Renal cortical epithelial cell (primary cell): ENCODE measurements around the gene EFNA4. TPM values are rescaled to one million over a fixed set of nuclear protein-coding genes. Genes with fewer than 3 reads are reported as not detected.

Source experiments
- DNase-seq: peaks from one replicate; pipeline ENCODE4 v3.0.0-alpha.2; 2011; ENCODE audit warnings: low read depth
- total RNA-seq: library from RNA; depleted of rRNA; stranded (reverse); fragments of >200 nt; gene quantifications from 2 replicates; pipeline ENCODE4 v1.2.3, GENCODE V29; 2014

The EFNA4 gene
- total RNA-seq, 1 donor from 2014 or later = 9.5 TPM

- no peak for DNase-seq
These were observed 30.0 kb upstream of the EFNA4 start, which contains the start of the genes DCST1 and DCST2 for GRCh38 chr1:155033524-155033923. TSS of gene DCST1 (plus strand) at chr1:155033824. CDS start at chr1:155034037, 213 bp downstream. TSS of gene DCST2 (minus strand) at chr1:155033781. CDS start at chr1:155033701, 80 bp downstream.

GRCh38 chr1:155034318-155035208, 29.0 kb upstream of the EFNA4 start:
- DNase-seq = no peak

- DNase-seq = no peak
These were observed 27.6 kb upstream of the EFNA4 start for GRCh38 chr1:155035936-155036335.

GRCh38 chr1:155037043-155037442, 26.5 kb upstream of the EFNA4 start:
- no peak for DNase-seq

- no peak for DNase-seq
These were observed 25.6 kb upstream of the EFNA4 start for GRCh38 chr1:155037851-155038441.

GRCh38 chr1:155038602-155039307, 24.8 kb upstream of the EFNA4 start:
- peak; percentile 54 for DNase-seq

- no peak for DNase-seq
These were observed 24.3 kb upstream of the EFNA4 start for GRCh38 chr1:155039308-155039669.

- DNase-seq = no peak
These were observed 23.0 kb upstream of the EFNA4 start for GRCh38 chr1:155040358-155041093.

GRCh38 chr1:155042789-155043188, 20.8 kb upstream of the EFNA4 start:
- no peak for DNase-seq

GRCh38 chr1:155043301-155043702, 20.2 kb upstream of the EFNA4 start:
- no peak for DNase-seq

- DNase-seq = no peak
These were observed 19.7 kb upstream of the EFNA4 start for GRCh38 chr1:155043793-155044192.

- no peak for DNase-seq
These were observed 19.2 kb upstream of the EFNA4 start for GRCh38 chr1:155044365-155044764.

GRCh38 chr1:155044812-155045657, 18.5 kb upstream of the EFNA4 start:
- peak; percentile 72 for DNase-seq

GRCh38 chr1:155048449-155049334, 14.8 kb upstream of the EFNA4 start:
- DNase-seq = no peak

- DNase-seq = peak; percentile 29
These were observed 13.6 kb upstream of the EFNA4 start for GRCh38 chr1:155049651-155050559.

GRCh38 chr1:155050560-155051341, 12.8 kb upstream of the EFNA4 start, which contains the start of gene ADAM15:
TSS of gene ADAM15 (plus strand) at chr1:155051316. CDS start at chr1:155051387, 71 bp downstream.
- DNase-seq = peak; percentile 38

- DNase-seq = no peak
These were observed 12.2 kb upstream of the EFNA4 start for GRCh38 chr1:155051342-155051776.
